Coronary artery (tissue), 2 donors: Measurements from ENCODE around the gene GPR39.

Experiments used
- DNase-seq: peaks from one replicate; pipeline ENCODE4 v3.0.0-alpha.2; 2017; ENCODE audit warnings: low spot score
- H3K27ac ChIP-seq, 2 donors: fragments of 200-600 bp; sonication (generic); one replicate each; pipeline ENCODE4 v1.5.1; 2016 to 2019
- H3K4me3 ChIP-seq: fragments of 200-600 bp; sonication (generic); 2 replicates; pipeline ENCODE4 v1.5.1; 2016; ENCODE audit warnings: mild to moderate bottlenecking, moderate library complexity
- CTCF ChIP-seq: fragments of 200-600 bp; sonication (generic); IDR thresholded peaks from one replicate; pipeline ENCODE4 v1.5.1; 2019; ENCODE audit warnings: antibody characterized with exemption

Gene GPR39

GRCh38 chr2:132550946-132551345 lies 134.3 kb downstream of the GPR39 start:
- TF ChIP-seq CTCF, result no peak
- no peak overlapping the region for H3K4me3 ChIP-seq
- DNase-seq, result peak; percentile 17

DNA sequence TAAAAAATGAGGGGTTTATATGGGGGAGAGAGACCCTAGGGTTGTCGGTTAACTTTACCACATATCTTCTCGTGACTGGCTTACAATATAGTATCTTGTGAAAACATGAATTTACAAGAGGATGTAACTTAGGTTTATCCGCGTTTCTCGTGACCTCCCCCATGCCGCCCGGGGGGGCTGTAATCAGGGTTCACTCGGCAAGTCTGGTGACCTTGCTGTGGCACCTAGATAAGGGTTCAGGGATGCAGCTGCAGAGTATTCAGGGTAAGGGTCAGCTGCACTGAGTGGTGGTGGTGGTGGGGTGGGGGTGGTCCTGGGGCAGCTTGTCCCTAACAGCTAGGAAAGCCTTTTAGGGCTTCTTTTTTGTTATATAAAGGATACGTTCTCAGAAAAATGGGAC lies 141.1 kb downstream of the GPR39 start:
- no peak for TF ChIP-seq CTCF
- DNase-seq, result no peak
- Histone ChIP-seq H3K4me3 (no peak overlapping the region), H3K27ac (no peak overlapping the region)

More at GRCh38 chr2:132550946-132551345, 134.3 kb downstream of the GPR39 start:
- no peak overlapping the region for H3K27ac ChIP-seq

DNA sequence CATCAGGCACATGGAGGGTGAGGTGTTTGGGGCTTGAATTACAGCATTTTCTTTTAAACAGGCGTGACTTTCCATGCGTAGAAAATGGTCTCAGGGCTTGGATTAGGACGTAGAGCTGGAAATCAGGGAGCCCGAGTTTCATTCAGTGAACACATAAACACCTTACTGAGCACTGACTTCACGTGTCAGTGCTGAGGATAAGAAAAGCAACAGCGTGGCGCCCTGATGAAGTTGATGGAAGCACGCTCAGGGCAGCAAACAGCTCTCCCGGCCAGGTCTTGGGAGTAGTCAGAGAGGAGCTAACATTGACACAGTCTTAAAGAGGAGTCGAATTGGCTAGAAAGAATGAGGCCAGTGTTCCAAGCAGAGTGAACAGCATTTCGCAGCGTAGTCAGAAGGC lies 142.7 kb downstream of the GPR39 start:
- DNase-seq, result no peak
- TF ChIP-seq CTCF, result no peak
- Histone ChIP-seq H3K4me3 (no peak overlapping the region), H3K27ac (no peak overlapping the region)

GRCh38 chr2:132559921-132560320 lies 143.3 kb downstream of the GPR39 start:
- TF ChIP-seq CTCF, result no peak

DNA sequence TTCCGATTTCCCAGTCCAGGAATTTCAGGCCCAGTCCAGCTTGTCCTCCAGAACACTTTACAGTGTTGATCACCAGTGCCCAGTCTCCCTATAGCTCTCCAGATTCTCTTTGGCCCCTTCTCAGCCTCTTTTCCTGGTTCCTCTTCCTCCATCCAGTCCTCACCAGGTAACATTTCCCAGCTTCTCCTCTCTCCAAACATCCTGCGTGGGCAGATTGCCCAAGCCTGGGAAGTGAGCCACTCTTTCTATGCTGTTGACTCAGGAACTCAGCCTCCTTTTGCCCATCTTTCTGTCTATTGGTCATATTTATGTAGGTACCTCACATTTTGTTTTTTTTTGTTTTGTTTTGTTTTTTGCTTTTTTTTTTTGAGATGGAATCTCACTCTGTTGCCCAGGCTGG lies 144.0 kb downstream of the GPR39 start:
- DNase-seq, result no peak
- Histone ChIP-seq H3K27ac (no peak overlapping the region), H3K4me3 (no peak overlapping the region)
- no peak for TF ChIP-seq CTCF

More at GRCh38 chr2:132559921-132560320, 143.3 kb downstream of the GPR39 start:
- DNase-seq, result no peak
- H3K4me3 ChIP-seq, result no peak overlapping the region
- H3K27ac ChIP-seq, result no peak overlapping the region

DNA sequence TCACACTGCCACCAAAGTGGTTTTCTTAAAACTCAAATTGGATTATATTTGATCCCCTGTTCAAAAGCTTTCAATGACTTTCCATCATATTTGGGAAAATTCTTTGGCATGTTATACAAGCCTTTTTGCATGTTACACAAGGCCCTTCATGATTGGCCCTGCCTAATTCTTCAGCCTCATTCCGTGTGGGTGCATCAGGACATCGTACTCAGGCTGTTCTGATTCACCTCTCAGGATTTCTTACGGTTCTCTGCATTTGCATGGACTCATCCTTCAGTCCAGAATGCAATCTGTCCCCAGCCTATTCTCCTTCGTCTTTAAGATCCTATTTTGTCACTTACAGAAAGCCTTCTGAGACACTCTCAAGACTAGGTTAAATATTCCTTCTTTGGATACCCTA lies 145.6 kb downstream of the GPR39 start:
- DNase-seq, result no peak
- TF ChIP-seq CTCF, result no peak
- no peak overlapping the region for H3K4me3 ChIP-seq
- no peak overlapping the region for H3K27ac ChIP-seq

GRCh38 chr2:132564065-132564464 lies 147.5 kb downstream of the GPR39 start:
- TF ChIP-seq CTCF, result no peak
- H3K4me3 ChIP-seq, result no peak overlapping the region
- DNase-seq, result no peak
- no peak overlapping the region for H3K27ac ChIP-seq
